GM19372 (cell line): ENCODE data around the gene ICAM2.
"Not testable (repeated sequence)": the region's sequence is repeated elsewhere in the genome, so short reads cannot be mapped to it uniquely, and the experiment has no call there.

Source experiments
- ATAC-seq: cut with Tn5 transposase; IDR thresholded peaks from one replicate; pipeline ENCODE4 v1.9.1; 2021; ENCODE audit warnings: mild to moderate bottlenecking, low read depth, moderate library complexity; ENCODE audit not compliant: unreplicated experiment

The ICAM2 gene

DNA sequence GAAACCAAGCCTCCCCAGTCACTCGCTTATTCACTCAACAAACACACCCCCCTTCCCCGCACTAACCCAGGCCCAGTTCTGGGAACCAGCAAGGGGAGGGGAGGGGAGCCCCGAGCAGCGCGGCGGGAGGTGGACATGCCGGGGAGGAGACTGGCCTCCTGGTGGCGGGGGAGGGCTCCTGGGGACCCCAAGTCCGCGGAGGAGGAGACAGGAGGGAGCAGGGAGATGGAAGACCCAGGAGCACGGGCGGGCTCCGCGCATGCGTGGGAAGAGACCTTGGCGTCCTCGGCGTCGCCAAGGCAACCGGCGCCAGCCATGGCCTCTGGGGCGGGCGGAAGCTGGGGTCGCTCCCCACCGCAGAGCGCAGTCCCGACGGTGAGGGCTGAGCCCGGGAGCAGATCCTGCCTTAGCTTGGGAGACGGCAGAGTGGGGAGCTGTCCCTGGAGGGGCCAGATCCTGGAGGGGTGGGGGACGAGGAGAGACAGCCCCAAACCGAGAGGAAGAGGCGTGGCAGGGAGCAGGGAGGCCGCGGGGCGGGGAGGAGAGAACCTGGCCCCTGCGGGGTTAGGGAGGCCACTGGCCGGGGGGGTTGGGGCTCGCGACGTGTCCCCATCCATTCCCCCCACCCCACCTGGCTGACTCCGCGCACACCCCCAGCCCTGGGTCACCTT is 22.2 kb downstream of the ICAM2 start, which contains the start of gene PRR29:
Gene PRR29 (plus strand): TSS at position 302 of the 671 bp plus-strand sequence. CDS start 14 bp downstream, at position 316.
- peak; percentile 53 for ATAC-seq

DNA sequence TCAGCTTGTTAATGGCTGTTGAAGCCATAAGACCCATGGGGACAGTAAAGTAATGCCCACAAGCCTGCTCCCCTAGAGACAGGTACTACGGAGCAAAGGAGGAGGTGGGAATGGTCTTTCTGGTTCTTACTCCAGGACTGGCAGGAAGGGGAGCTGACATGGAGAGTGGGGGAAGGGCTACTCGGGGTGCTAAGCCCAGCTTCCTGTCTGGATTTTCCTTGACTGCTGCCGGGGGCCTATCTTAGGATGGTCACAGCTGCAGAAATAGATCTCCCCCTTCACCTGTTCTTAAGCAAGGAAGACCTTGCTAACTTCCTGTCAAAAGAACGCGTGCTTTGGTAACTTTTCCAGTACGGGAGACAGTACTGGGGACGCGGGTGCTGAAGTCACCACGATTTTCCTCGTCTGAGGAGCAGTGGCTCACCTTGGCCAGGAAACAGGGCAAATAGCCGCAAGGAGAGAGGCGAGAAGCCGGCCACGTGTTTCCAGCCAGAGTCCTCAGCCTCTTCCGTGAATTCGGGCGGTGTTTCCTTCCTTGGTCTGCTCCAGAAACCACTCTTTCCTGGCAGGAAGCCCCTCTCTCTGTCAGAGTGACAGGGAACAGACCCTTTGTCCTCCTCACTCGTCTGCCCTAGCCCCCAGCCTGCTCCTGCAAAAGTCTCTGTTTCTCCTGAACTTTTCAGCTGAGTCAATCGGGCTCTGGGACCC is 22.9 kb downstream of the ICAM2 start:
- ATAC-seq, result no peak

GRCh38 chr17:63996430-63997182 is 23.8 kb downstream of the ICAM2 start:
- ATAC-seq, result no peak

DNA sequence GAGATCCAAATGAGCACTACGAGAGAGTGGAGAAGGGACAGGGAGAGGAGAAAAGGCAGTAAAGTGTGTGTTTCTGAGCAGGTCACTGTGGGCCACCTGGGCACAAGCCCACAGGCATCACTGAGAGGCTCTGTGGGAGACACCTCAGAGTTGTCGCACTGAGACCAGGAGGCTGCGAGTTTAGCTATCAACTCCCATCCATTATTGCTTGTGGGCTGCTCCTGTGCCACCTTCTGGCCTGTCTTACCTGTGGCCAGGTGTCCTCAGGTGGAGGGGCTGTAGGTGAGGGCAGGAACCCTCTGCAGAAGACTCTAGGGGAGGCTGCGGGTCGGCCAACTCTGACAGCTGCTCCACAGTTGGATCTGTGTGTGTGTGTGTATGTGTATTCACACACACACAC is 24.8 kb downstream of the ICAM2 start:
- ATAC-seq, result no peak

DNA sequence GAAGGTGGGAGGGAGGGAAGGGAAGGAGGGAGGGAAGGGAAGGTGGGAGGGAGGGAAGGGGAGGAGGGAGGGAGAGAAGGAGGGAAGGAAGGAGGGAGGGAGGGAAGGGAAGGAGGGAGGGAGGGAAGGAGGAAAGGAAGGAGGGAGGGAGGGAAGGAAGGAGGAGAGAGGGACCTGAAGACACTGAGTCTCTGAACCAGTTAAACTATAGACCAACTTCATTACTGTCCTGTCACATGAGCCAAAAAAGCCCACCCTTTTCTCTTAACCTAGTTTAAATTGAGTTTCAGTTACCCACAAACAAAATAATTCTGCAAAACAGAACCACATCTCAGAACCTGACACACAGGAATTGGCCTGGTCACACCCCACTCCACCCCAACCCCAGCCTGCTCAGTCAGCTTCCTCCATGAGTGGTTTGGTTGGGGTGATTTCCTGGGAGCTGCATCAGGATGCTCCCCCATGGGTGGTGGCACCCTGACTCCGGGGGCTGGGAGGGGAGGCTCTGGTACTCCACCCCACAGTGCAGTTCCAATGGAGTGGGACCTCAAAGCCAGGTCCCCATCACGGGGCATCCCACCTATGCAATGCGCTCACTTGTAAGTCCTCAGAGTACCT is 27.0 kb downstream of the ICAM2 start:
- ATAC-seq, result no peak

DNA sequence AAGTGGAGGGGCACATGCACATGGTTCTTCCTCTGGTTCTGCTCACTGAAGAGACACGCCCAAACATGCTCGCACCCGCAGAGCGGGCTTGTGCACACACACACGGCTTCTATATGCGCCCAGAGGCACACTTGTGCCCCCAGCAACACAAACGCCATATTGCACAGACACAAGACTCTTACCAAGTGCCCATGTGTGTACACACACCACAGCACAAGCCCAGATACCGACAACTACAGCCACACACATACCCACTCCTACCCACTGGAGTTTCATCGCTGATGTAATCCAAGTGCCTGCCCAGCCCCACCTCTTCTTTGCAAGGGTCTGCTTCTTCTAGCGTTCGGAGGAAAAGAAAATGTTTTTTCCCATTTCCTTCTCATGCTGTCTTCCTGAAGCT is 28.8 kb downstream of the ICAM2 start:
- no peak for ATAC-seq

- ATAC-seq, result no peak
Measured at GRCh38 chr17:63989622-63990345, 30.6 kb downstream of the ICAM2 start.

GRCh38 chr17:63988741-63989621 is 31.5 kb downstream of the ICAM2 start:
- no peak for ATAC-seq

DNA sequence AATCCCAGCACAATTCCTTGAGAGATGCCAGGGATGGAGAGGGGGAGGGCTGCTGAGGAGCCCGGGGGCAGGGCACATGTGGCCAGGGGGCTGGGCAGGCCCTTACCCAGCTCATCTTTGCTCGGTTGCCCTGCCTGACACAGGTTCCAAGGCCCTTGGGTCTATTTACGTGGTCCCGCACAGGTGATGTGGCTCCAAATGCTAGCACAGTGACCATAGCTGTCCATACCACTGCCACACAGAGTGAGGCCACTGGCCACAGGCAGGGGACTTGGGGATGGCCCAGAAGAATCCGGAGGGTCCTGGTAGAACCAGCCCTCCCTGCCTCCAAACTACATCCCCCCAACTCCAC is 32.3 kb downstream of the ICAM2 start:
- no peak for ATAC-seq

- no peak for ATAC-seq
Measured at GRCh38 chr17:63987221-63988126, 33.0 kb downstream of the ICAM2 start.

- no peak for ATAC-seq
Measured at GRCh38 chr17:63986821-63987220, 33.6 kb downstream of the ICAM2 start.

GRCh38 chr17:63985387-63986140 is 34.9 kb downstream of the ICAM2 start:
- no peak for ATAC-seq

GRCh38 chr17:63984651-63985386 is 35.6 kb downstream of the ICAM2 start:
- ATAC-seq, result no peak

- no peak for ATAC-seq
Measured at GRCh38 chr17:63984236-63984635, 36.2 kb downstream of the ICAM2 start.

DNA sequence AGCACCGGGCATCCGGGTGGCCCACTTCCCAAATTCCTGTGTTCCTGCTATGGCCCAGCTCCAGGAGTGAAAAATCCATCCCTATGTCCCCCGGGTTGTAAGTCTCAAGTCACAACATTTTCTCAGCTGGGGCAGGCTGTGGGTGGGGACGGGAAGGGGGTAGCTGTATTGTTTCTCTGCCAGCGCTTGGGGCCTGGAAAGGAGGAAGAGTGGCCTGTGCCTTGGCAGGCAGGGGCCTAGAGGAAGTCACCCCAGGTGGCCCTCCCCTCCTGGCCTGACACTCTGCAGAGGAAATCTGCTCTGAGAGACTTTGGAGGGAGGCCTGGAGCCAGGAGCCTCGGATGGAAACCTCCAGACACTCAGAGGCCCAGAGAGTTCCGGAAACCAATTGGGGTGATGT is 37.1 kb downstream of the ICAM2 start:
- no peak for ATAC-seq

- ATAC-seq, result not testable (repeated sequence)
Measured at GRCh38 chr17:63982641-63983040, 37.8 kb downstream of the ICAM2 start.
